ENCODE measurements around the gene NUMB.

NUMB gene

GRCh38 chr14:73243341-73243740, 215.0 kb downstream of the NUMB start:
- no peak for DNase-seq

DNA sequence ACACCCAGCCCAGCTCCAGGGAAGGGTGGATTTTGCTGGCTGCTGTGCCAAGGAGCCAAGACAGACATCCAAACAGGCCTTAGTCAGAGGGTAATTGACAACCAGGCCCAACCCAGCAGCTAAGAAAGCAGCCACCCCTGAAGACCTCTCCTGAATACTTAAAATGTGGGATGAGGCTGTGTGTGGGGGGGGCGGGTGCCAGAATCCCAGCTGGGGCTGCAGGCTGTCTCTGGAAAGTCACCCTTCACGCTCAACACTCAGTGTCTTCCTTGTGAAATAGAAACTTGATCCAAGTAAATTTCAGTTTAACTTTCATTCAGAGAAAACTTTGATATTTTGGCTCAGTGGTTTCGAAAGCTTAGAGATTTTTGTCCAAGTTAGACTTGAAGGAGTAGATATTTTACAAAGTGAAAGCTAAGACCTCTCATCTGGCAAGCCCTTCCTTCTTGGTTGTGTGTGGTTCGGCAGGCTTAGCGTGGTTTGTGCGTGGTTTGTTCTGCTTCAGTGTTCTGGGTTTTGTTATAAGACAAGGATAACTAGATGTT, 215.9 kb downstream of the NUMB start:
- no peak for DNase-seq

- DNase-seq = no peak
Observed at GRCh38 chr14:73241481-73242165, 216.7 kb downstream of the NUMB start.

GRCh38 chr14:73240816-73241480, 217.4 kb downstream of the NUMB start:
- DNase-seq = no peak

GRCh38 chr14:73239393-73240241, 218.7 kb downstream of the NUMB start:
- no peak for DNase-seq

GRCh38 chr14:73238941-73239340, 219.4 kb downstream of the NUMB start:
- DNase-seq = no peak

DNA sequence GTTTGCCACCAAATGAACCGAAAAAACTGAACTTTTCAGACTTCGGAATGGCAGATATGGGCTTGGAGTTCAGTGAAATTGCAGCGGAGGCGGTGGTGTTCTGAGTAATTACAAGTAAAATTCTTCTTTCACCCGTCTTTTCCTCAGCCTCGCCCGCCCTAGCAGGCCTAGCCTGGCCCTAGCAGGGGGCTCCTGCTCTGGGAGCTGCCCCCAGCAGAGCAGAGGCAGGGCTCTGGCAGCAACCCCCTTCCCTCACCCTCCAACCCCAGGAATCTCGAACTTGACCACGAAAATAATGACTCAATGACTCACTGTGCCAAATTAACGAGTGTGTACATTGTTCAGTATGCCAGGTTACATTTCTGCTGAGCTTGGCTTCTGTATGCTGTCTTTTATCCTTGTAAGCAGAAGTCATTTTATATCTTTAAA, 219.9 kb downstream of the NUMB start:
- DNase-seq = no peak

GRCh38 chr14:73237786-73238423, 220.4 kb downstream of the NUMB start:
- no peak for DNase-seq

- no peak for DNase-seq
Observed at GRCh38 chr14:73237219-73237785, 221.0 kb downstream of the NUMB start, which contains the start of gene PAPLN. TSS of gene PAPLN (plus strand) at chr14:73237506. CDS start at chr14:73239779, 2,273 bp downstream.

- no peak for DNase-seq
Observed at GRCh38 chr14:73236752-73237218, 221.6 kb downstream of the NUMB start.

DNA sequence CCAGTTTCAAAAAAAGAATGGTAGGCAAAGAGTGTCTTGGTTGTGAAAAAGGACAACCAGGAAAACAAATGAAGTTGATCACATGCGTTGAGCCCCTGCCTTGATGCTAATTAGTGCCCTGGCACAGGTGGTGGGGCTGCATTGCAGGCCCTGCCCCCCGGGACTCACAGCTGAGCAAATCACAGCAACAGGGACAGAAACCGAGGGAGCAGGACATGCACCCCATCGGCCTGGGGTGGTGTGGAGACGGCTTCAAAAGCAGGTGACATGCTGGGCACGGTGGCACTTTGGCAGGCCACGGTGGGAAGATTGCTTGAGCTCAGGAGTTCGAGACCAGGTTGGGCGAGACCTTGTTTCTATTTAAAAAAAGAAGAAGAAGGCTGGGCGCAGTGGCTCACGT, 222.2 kb downstream of the NUMB start:
- no peak for DNase-seq

- DNase-seq = no peak
Observed at GRCh38 chr14:73235531-73236155, 222.7 kb downstream of the NUMB start.

DNA sequence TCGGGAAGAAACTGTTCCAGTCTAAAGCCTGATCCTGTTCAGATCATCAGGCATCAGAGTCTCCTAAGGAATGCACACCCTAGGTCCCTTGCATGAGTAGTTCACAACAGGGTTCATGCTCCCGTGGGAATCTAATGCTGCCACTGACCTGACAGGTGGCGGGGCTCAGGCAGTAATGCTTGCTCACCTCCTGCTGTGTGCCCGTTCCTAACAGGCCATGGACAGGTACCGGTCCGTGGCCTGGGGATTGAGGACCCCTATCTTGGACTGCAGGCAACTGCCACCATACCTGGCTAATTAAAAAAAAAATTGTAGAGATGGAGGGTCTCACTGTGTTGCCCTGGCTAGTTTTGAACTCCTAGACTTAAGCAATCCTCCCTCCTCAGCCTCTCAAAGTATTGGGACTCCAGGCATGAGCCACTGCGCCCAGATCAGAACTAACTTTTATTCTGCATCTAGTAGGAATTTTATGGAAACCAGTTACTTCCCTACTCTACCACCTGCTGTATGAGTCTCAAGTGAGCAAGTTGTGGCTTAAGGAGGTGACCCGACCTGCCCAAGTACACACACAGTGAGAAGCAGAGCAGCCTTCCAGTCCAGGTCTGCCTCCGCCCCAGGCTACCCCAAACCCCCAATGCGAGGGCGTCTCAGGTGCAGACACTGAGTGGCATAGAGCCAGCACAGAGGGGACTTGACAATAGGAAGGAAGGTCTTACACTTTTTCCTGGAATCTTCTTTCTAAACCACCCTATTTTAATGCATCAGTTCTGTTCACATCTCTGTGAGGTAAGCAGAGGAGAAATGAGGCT, 223.6 kb downstream of the NUMB start:
- DNase-seq = no peak

GRCh38 chr14:73234029-73234428, 224.3 kb downstream of the NUMB start:
- DNase-seq = no peak

DNA sequence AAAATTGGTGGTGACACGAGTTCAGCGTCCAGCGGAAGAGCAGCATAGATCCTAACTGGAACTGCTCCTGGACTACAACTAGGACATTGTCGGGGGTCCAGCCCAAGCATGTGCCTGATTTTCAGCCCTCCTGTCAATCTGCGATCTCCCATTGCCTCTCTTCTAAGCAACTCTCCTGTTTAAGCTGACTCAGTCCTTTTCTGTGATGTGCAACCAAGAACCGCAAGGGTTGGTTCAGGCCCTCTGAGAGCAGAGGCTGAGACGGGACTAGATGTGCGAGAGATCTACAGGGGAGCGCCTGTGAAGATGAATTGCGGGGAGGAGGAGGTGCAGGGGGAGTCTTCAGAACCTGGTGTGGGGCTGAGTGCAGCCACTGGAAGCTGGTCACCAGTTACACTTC, 224.8 kb downstream of the NUMB start:
- no peak for DNase-seq

DNA sequence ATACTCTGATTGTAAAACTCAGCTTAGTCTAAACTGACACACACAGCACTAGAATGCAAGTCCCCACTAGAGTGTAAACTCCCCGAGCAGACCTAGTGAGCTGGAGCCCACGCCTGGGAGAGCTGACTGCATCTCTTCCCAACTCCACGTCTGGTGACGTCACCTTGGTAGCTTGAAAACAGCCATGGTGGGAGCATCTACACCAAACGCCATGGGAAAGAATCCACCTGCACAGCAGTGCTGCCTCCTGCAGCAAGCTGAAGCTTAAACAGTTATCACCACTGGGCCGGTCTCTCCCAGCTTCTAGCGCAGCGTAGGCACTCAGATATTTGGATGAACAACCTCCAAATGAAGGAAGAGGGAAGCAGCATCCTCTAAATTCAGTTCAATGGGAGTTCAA, 225.4 kb downstream of the NUMB start:
- no peak for DNase-seq

- no peak for DNase-seq
Observed at GRCh38 chr14:73231981-73232851, 226.1 kb downstream of the NUMB start.

GRCh38 chr14:73230051-73230450, 228.3 kb downstream of the NUMB start:
- DNase-seq = no peak

DNA sequence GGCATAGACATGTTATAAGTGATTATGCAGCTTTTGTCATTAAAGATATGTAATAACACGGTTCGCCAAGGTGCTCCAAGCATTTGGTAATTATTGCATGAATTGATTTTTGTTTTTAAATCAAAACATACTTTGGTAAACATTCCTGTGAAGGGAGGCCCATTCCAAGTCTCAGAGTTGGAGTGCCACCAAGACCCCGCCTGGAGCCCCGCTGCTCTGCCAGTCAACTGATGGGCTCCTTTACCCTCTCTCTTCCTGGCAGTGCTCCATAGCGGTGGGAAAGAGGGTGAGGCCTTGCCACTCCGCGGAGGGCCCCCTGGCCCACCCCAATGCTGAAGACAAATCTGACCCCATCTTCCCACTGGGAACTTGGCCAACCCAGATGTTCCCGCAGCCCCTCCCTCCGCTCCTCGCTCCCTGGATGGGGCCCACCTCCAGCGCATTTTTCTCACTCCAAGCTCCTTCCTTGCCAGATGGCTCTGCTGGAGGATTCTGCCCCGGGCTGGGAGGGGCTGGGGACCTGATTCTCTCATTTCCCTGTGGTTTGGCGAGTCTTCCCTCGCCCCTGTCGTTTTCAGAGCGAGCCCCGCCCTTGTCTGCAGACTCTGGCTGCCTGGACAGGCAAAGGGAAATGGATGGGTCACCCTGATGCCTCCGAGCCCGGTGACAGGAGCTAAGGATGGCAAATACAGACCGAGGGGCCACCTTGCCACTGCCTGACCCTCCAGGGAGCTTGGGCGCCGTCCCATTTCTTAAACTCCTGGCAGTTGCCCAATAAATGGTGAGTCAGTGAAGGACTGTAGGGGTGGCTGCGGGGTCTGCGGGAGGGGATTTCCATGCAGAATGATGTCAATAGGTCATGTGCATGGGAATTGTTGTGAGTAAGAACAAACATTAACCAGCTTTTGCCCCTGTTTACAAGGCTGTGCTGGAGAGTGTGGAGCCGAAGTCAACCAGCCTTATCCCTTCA, 230.2 kb downstream of the NUMB start:
- DNase-seq = no peak
